ENCODE data around the gene PSD2. TPM values are rescaled to one million over a fixed set of nuclear protein-coding genes. Genes with fewer than 3 reads are reported as not detected.

PSD2 gene
- total RNA-seq, 1 experiment from 2014 or later, result 0.22 TPM

- Histone ChIP-seq H4K91ac (ENCODE audit: insufficient read length, low read depth, low read length) (no peak overlapping the region), H2BK20ac (ENCODE audit: low read depth, low read length, poor library complexity, severe bottlenecking) (no peak overlapping the region), H2AK5ac (ENCODE audit: insufficient read length, low read length) (no peak overlapping the region), H4K8ac (replicated peaks; ENCODE audit: insufficient read length, low read depth, low read length) (no peak overlapping the region), H3K56ac (ENCODE audit: insufficient read length, low read depth, low read length) (no peak overlapping the region), H3K9me3 (ENCODE audit: control insufficient read depth, low read depth, low read length) (no peaks in the 10 kb centered on the region), H2BK120ac (ENCODE audit: low read depth, low read length, poor library complexity, severe bottlenecking) (no peak overlapping the region), H3K27ac (ENCODE audit: insufficient read length, low read depth, low read length) (no peak overlapping the region), H3K18ac (ENCODE audit: insufficient read length, low read depth, low read length) (no peak overlapping the region), H4K20me1 (ENCODE audit: control insufficient read depth, insufficient read depth, insufficient read length) (no peaks in the 10 kb centered on the region), H3K4ac (ENCODE audit: low read depth, low read length) (no peak overlapping the region), H4K5ac (ENCODE audit: insufficient read length, low read depth, low read length) (no peak overlapping the region), H2AFZ (ENCODE audit: low read length) (no peak overlapping the region), H3K23me2 (ENCODE audit: insufficient read length, low read depth, low read length, poor library complexity, severe bottlenecking) (no peaks in the 10 kb centered on the region), H3K14ac (ENCODE audit: insufficient read depth, low read length) (no peak overlapping the region; the same call in 1 of the 2 replicates), H3K27me3 (ENCODE audit: insufficient read depth, low read length) (no peaks in the 10 kb centered on the region; the same call in 1 of the 2 replicates), H3K79me1 (ENCODE audit: insufficient read depth, low read depth, low read length, poor library complexity, severe bottlenecking) (no peaks in the 10 kb centered on the region), H3K9ac (ENCODE audit: extremely low read depth, insufficient read length, low read length) (no peak overlapping the region), H3K4me1 (ENCODE audit: insufficient read depth, low read length) (no peaks in the 10 kb centered on the region), H2BK15ac (ENCODE audit: low read depth, low read length) (no peak overlapping the region), H3K23ac (ENCODE audit: insufficient read length, low read depth, low read length) (no peak overlapping the region), H3K79me2 (ENCODE audit: insufficient read depth, low read length) (no peaks in the 10 kb centered on the region), H3K4me2 (ENCODE audit: insufficient read depth, insufficient read length, low read length) (no peak overlapping the region), H3T11ph (ENCODE audit: low read length) (no peak overlapping the region), H2BK12ac (ENCODE audit: insufficient read length, low read depth, low read length) (no peak overlapping the region), H2BK5ac (ENCODE audit: insufficient read length, low read length) (no peak overlapping the region)
- H3K4me3 Mint-ChIP-seq, result no peak overlapping the region
- H3K27me3 Mint-ChIP-seq (ENCODE audit: low read depth), result peaks cover 81% of the 10 kb centered on the region
- TF ChIP-seq CTCF (conservative IDR thresholded peaks at IDR 0.05), result no peak
- H3K4me1 Mint-ChIP-seq, result peaks cover 0 to under 1% of the 10 kb centered on the region in 2 experiments; a peak in 1 of 4 replicates
- H3K36me3 Mint-ChIP-seq (ENCODE audit: insufficient read depth in 1 of 3, low read depth in 3 of 3), result no peaks in the 10 kb centered on the region; a peak in 1 of 7 replicates
- no peak overlapping the region for H3K27ac Mint-ChIP-seq
- no peak for DNase-seq
- no CpG with 5 or more reads among the region's 8 CpGs for WGBS (ENCODE audit: extremely low coverage, insufficient read length, low lambda C conversion rate)
- no peaks in the 10 kb centered on the region for H3K9me3 Mint-ChIP-seq
Observed at GRCh38 chr5:139828207-139828895, 32.7 kb downstream of the PSD2 start.

Data from H9 (cell line).